ENCODE data around the gene ADGRE1.

ADGRE1 gene

GRCh38 chr19:6971366-6971765 lies 84.0 kb downstream of the ADGRE1 start:
- Histone ChIP-seq H3K23ac (ENCODE audit: low read length) (no peak overlapping the region), H3K4ac (ENCODE audit: low read depth, low read length) (no peak overlapping the region), H3K27ac (ENCODE audit: low read depth, low read length) (no peak overlapping the region), H3K79me1 (ENCODE audit: low read length) (no peaks in the 10 kb centered on the region), H3K79me2 (ENCODE audit: control insufficient read depth, insufficient read depth, low read length) (no peaks in the 10 kb centered on the region), H2BK120ac (ENCODE audit: low read depth, low read length) (no peak overlapping the region), H3K36me3 (ENCODE audit: control insufficient read depth, insufficient read depth, low read length) (no peaks in the 10 kb centered on the region), H3K56ac (ENCODE audit: low read length) (no peak overlapping the region), H3K18ac (ENCODE audit: low read length) (no peak overlapping the region), H4K5ac (ENCODE audit: low read length) (no peak overlapping the region), H2BK15ac (replicated peaks; ENCODE audit: low read depth) (no peak overlapping the region), H2BK5ac (ENCODE audit: low read length) (no peak overlapping the region), H3K4me2 (ENCODE audit: low read length) (no peak overlapping the region), H2AK5ac (ENCODE audit: low read length) (no peak overlapping the region), H3K4me3 (ENCODE audit: low read length) (no peak overlapping the region), H3K4me1 (ENCODE audit: control insufficient read depth, low read depth, low read length) (no peaks in the 10 kb centered on the region), H3K27me3 (ENCODE audit: insufficient read depth, low read length, poor library complexity) (no peaks in the 10 kb centered on the region), H3K9ac (ENCODE audit: low read length) (no peak overlapping the region), H4K8ac (ENCODE audit: low read depth, low read length) (no peak overlapping the region)
- no peak for DNase-seq
- WGBS (ENCODE audit: extremely low coverage, insufficient coverage, low lambda C conversion rate), result no CpG with 5 or more reads among the region's 1 CpG

- Histone ChIP-seq H3K79me1 (ENCODE audit: low read length) (no peaks in the 10 kb centered on the region), H2BK5ac (ENCODE audit: low read length) (no peak overlapping the region), H3K27ac (ENCODE audit: low read depth, low read length) (no peak overlapping the region), H3K4me1 (ENCODE audit: control insufficient read depth, low read depth, low read length) (no peaks in the 10 kb centered on the region), H3K79me2 (ENCODE audit: control insufficient read depth, insufficient read depth, low read length) (no peaks in the 10 kb centered on the region), H2BK15ac (replicated peaks; ENCODE audit: low read depth) (no peak overlapping the region), H4K8ac (ENCODE audit: low read depth, low read length) (no peak overlapping the region), H2BK120ac (ENCODE audit: low read depth, low read length) (no peak overlapping the region), H3K18ac (ENCODE audit: low read length) (no peak overlapping the region), H2AK5ac (ENCODE audit: low read length) (no peak overlapping the region), H3K23ac (ENCODE audit: low read length) (no peak overlapping the region), H3K36me3 (ENCODE audit: control insufficient read depth, insufficient read depth, low read length) (no peaks in the 10 kb centered on the region), H3K4me2 (ENCODE audit: low read length) (no peak overlapping the region), H3K9ac (ENCODE audit: low read length) (no peak overlapping the region), H3K27me3 (ENCODE audit: insufficient read depth, low read length, poor library complexity) (no peaks in the 10 kb centered on the region), H3K56ac (ENCODE audit: low read length) (no peak overlapping the region), H4K5ac (ENCODE audit: low read length) (no peak overlapping the region), H3K4ac (ENCODE audit: low read depth, low read length) (no peak overlapping the region), H3K4me3 (ENCODE audit: low read length) (no peak overlapping the region)
- no CpG with 5 or more reads among the region's 5 CpGs for WGBS (ENCODE audit: extremely low coverage, insufficient coverage, low lambda C conversion rate)
- no peak for DNase-seq
Measured at GRCh38 chr19:6976197-6976596, 88.8 kb downstream of the ADGRE1 start.

GRCh38 chr19:6979399-6979798 lies 92.0 kb downstream of the ADGRE1 start:
- H3K9ac ChIP-seq (ENCODE audit: low read length), result no peak overlapping the region
- H3K4ac ChIP-seq (ENCODE audit: low read depth, low read length), result no peak overlapping the region
- H4K5ac ChIP-seq (ENCODE audit: low read length), result no peak overlapping the region
- no peaks in the 10 kb centered on the region for H3K4me1 ChIP-seq (ENCODE audit: control insufficient read depth, low read depth, low read length)
- H3K27me3 ChIP-seq (ENCODE audit: insufficient read depth, low read length, poor library complexity), result no peaks in the 10 kb centered on the region
- no peak for DNase-seq
- no peak overlapping the region for H3K4me3 ChIP-seq (ENCODE audit: low read length)
- H3K23ac ChIP-seq (ENCODE audit: low read length), result no peak overlapping the region
- no peaks in the 10 kb centered on the region for H3K79me2 ChIP-seq (ENCODE audit: control insufficient read depth, insufficient read depth, low read length)
- H3K36me3 ChIP-seq (ENCODE audit: control insufficient read depth, insufficient read depth, low read length), result no peaks in the 10 kb centered on the region
- no peak overlapping the region for H4K8ac ChIP-seq (ENCODE audit: low read depth, low read length)
- H3K27ac ChIP-seq (ENCODE audit: low read depth, low read length), result no peak overlapping the region
- no peak overlapping the region for H2BK120ac ChIP-seq (ENCODE audit: low read depth, low read length)
- WGBS (ENCODE audit: extremely low coverage, insufficient coverage, low lambda C conversion rate), result no CpG with 5 or more reads among the region's 3 CpGs
- no peak overlapping the region for H3K18ac ChIP-seq (ENCODE audit: low read length)
- no peaks in the 10 kb centered on the region for H3K79me1 ChIP-seq (ENCODE audit: low read length)
- H2BK15ac ChIP-seq (replicated peaks; ENCODE audit: low read depth), result no peak overlapping the region
- no peak overlapping the region for H2AK5ac ChIP-seq (ENCODE audit: low read length)
- H3K56ac ChIP-seq (ENCODE audit: low read length), result no peak overlapping the region
- no peak overlapping the region for H2BK5ac ChIP-seq (ENCODE audit: low read length)
- H3K4me2 ChIP-seq (ENCODE audit: low read length), result no peak overlapping the region

GRCh38 chr19:6983448-6983847 lies 96.1 kb downstream of the ADGRE1 start:
- no peak overlapping the region for H3K56ac ChIP-seq (ENCODE audit: low read length)
- no peak overlapping the region for H3K9ac ChIP-seq (ENCODE audit: low read length)
- H3K23ac ChIP-seq (ENCODE audit: low read length), result no peak overlapping the region
- H3K4me1 ChIP-seq (ENCODE audit: control insufficient read depth, low read depth, low read length), result no peaks in the 10 kb centered on the region
- H4K5ac ChIP-seq (ENCODE audit: low read length), result no peak overlapping the region
- H2BK5ac ChIP-seq (ENCODE audit: low read length), result no peak overlapping the region
- H2BK120ac ChIP-seq (ENCODE audit: low read depth, low read length), result no peak overlapping the region
- H4K8ac ChIP-seq (ENCODE audit: low read depth, low read length), result no peak overlapping the region
- H2BK15ac ChIP-seq (replicated peaks; ENCODE audit: low read depth), result no peak overlapping the region
- no peaks in the 10 kb centered on the region for H3K27me3 ChIP-seq (ENCODE audit: insufficient read depth, low read length, poor library complexity)
- DNase-seq, result no peak
- H2AK5ac ChIP-seq (ENCODE audit: low read length), result no peak overlapping the region
- no peak overlapping the region for H3K4me3 ChIP-seq (ENCODE audit: low read length)
- H3K27ac ChIP-seq (ENCODE audit: low read depth, low read length), result no peak overlapping the region
- H3K18ac ChIP-seq (ENCODE audit: low read length), result no peak overlapping the region
- no peak overlapping the region for H3K4me2 ChIP-seq (ENCODE audit: low read length)
- H3K4ac ChIP-seq (ENCODE audit: low read depth, low read length), result no peak overlapping the region
- no peaks in the 10 kb centered on the region for H3K79me1 ChIP-seq (ENCODE audit: low read length)
- no peaks in the 10 kb centered on the region for H3K79me2 ChIP-seq (ENCODE audit: control insufficient read depth, insufficient read depth, low read length)
- no peaks in the 10 kb centered on the region for H3K36me3 ChIP-seq (ENCODE audit: control insufficient read depth, insufficient read depth, low read length)

- no CpG with 5 or more reads among the region's 4 CpGs for WGBS (ENCODE audit: extremely low coverage, insufficient coverage, low lambda C conversion rate)
- no peak for DNase-seq
Measured at GRCh38 chr19:6987850-6988249, 100.5 kb downstream of the ADGRE1 start.

DNA sequence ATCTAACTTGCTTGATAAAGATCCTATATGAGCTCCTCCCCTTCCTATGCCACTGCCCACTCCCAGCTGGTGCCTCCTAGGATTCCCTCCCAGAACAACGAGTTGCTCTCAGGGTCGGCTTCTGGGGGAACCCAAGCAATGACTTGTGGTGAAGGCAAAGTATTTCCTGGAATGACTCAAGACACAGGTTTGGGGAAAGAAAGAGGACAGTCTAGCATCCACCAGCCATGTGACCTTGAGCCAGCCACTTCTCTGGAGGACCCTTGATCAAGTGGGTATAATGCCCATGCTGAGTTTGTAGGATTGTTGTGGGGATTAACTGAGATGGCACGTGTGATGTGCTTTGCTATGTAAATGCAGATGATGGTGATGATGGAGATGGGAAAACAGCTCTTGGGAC lies 100.9 kb downstream of the ADGRE1 start:
- H3K9ac ChIP-seq (ENCODE audit: low read length), result no peak overlapping the region
- no peaks in the 10 kb centered on the region for H3K79me2 ChIP-seq (ENCODE audit: control insufficient read depth, insufficient read depth, low read length)
- no peak overlapping the region for H3K4me2 ChIP-seq (ENCODE audit: low read length)
- H2BK15ac ChIP-seq (replicated peaks; ENCODE audit: low read depth), result no peak overlapping the region
- no peak overlapping the region for H4K5ac ChIP-seq (ENCODE audit: low read length)
- no CpG with 5 or more reads among the region's 3 CpGs for WGBS (ENCODE audit: extremely low coverage, insufficient coverage, low lambda C conversion rate)
- H3K27me3 ChIP-seq (ENCODE audit: insufficient read depth, low read length, poor library complexity), result no peaks in the 10 kb centered on the region
- DNase-seq, result no peak
- H3K36me3 ChIP-seq (ENCODE audit: control insufficient read depth, insufficient read depth, low read length), result no peaks in the 10 kb centered on the region
- no peak overlapping the region for H3K4me3 ChIP-seq (ENCODE audit: low read length)
- no peak overlapping the region for H2BK120ac ChIP-seq (ENCODE audit: low read depth, low read length)
- H3K79me1 ChIP-seq (ENCODE audit: low read length), result no peaks in the 10 kb centered on the region
- H3K18ac ChIP-seq (ENCODE audit: low read length), result no peak overlapping the region
- H2BK5ac ChIP-seq (ENCODE audit: low read length), result no peak overlapping the region
- H3K4me1 ChIP-seq (ENCODE audit: control insufficient read depth, low read depth, low read length), result no peaks in the 10 kb centered on the region
- no peak overlapping the region for H3K27ac ChIP-seq (ENCODE audit: low read depth, low read length)
- no peak overlapping the region for H3K23ac ChIP-seq (ENCODE audit: low read length)
- H2AK5ac ChIP-seq (ENCODE audit: low read length), result no peak overlapping the region
- no peak overlapping the region for H3K56ac ChIP-seq (ENCODE audit: low read length)
- H4K8ac ChIP-seq (ENCODE audit: low read depth, low read length), result no peak overlapping the region
- no peak overlapping the region for H3K4ac ChIP-seq (ENCODE audit: low read depth, low read length)

More at GRCh38 chr19:6987850-6988249, 100.5 kb downstream of the ADGRE1 start:
- Histone ChIP-seq H3K4me3 (ENCODE audit: low read length) (no peak overlapping the region), H3K4ac (ENCODE audit: low read depth, low read length) (no peak overlapping the region), H2BK120ac (ENCODE audit: low read depth, low read length) (no peak overlapping the region), H4K8ac (ENCODE audit: low read depth, low read length) (no peak overlapping the region), H3K79me2 (ENCODE audit: control insufficient read depth, insufficient read depth, low read length) (no peaks in the 10 kb centered on the region), H4K5ac (ENCODE audit: low read length) (no peak overlapping the region), H2BK5ac (ENCODE audit: low read length) (no peak overlapping the region), H2AK5ac (ENCODE audit: low read length) (no peak overlapping the region), H2BK15ac (replicated peaks; ENCODE audit: low read depth) (no peak overlapping the region), H3K18ac (ENCODE audit: low read length) (no peak overlapping the region), H3K36me3 (ENCODE audit: control insufficient read depth, insufficient read depth, low read length) (no peaks in the 10 kb centered on the region), H3K27me3 (ENCODE audit: insufficient read depth, low read length, poor library complexity) (no peaks in the 10 kb centered on the region), H3K9ac (ENCODE audit: low read length) (no peak overlapping the region), H3K4me2 (ENCODE audit: low read length) (no peak overlapping the region), H3K27ac (ENCODE audit: low read depth, low read length) (no peak overlapping the region), H3K4me1 (ENCODE audit: control insufficient read depth, low read depth, low read length) (no peaks in the 10 kb centered on the region), H3K23ac (ENCODE audit: low read length) (no peak overlapping the region), H3K56ac (ENCODE audit: low read length) (no peak overlapping the region), H3K79me1 (ENCODE audit: low read length) (no peaks in the 10 kb centered on the region)
